Measurements from ENCODE around the gene PAX9. TPM values are rescaled to one million over a fixed set of nuclear protein-coding genes. Genes with fewer than 3 reads are reported as not detected.

The PAX9 gene
- total and polyA plus RNA-seq, 2 of the 13 experiments (the other 11 are each of a cell fraction or from before 2014, with no cell fraction given), result 0.03 TPM; not detected in 1

GRCh38 chr14:36718216-36718615 lies 56.6 kb downstream of the PAX9 start (continued):
- TF ChIP-seq MEF2D (CRISPR knock-in tag; IDR thresholded peaks at IDR 0.05), result no peak
- TF ChIP-seq TCF7 (IDR thresholded peaks at IDR 0.05; ENCODE audit: low read depth), result 0 out of 2 replicates have a peak, but pooled peaks have one; percentile 20
- no peak for TF ChIP-seq FIP1L1 (IDR thresholded peaks at IDR 0.05; ENCODE audit: borderline replicate concordance, insufficient read depth, low read depth, low read length)
- TF ChIP-seq TIGD3 (CRISPR knock-in tag; IDR thresholded peaks at IDR 0.05; ENCODE audit: borderline replicate concordance), result no peak
- peak; percentile 78 for TF ChIP-seq FOXA3 (CRISPR knock-in tag; IDR thresholded peaks at IDR 0.05)
- TF ChIP-seq ZFP36L1 (CRISPR knock-in tag; IDR thresholded peaks at IDR 0.05), result 0 out of 2 replicates have a peak, but pooled peaks have one; percentile 29
- TF ChIP-seq, protein P1, sequence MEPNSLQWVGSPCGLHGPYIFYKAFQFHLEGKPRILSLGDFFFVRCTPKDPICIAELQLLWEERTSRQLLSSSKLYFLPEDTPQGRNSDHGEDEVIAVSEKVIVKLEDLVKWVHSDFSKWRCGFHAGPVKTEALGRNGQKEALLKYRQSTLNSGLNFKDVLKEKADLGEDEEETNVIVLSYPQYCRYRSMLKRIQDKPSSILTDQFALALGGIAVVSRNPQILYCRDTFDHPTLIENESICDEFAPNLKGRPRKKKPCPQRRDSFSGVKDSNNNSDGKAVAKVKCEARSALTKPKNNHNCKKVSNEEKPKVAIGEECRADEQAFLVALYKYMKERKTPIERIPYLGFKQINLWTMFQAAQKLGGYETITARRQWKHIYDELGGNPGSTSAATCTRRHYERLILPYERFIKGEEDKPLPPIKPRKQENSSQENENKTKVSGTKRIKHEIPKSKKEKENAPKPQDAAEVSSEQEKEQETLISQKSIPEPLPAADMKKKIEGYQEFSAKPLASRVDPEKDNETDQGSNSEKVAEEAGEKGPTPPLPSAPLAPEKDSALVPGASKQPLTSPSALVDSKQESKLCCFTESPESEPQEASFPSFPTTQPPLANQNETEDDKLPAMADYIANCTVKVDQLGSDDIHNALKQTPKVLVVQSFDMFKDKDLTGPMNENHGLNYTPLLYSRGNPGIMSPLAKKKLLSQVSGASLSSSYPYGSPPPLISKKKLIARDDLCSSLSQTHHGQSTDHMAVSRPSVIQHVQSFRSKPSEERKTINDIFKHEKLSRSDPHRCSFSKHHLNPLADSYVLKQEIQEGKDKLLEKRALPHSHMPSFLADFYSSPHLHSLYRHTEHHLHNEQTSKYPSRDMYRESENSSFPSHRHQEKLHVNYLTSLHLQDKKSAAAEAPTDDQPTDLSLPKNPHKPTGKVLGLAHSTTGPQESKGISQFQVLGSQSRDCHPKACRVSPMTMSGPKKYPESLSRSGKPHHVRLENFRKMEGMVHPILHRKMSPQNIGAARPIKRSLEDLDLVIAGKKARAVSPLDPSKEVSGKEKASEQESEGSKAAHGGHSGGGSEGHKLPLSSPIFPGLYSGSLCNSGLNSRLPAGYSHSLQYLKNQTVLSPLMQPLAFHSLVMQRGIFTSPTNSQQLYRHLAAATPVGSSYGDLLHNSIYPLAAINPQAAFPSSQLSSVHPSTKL (CRISPR knock-in tag; IDR thresholded peaks at IDR 0.05), result peak; percentile 86
- 0 out of 2 replicates have a peak, but pooled peaks have one; percentile 42 for TF ChIP-seq RCOR2 (CRISPR knock-in tag; IDR thresholded peaks at IDR 0.05)
- no peak for TF ChIP-seq THAP11 (CRISPR knock-in tag; IDR thresholded peaks at IDR 0.05)
- TF ChIP-seq ZNF775 (CRISPR knock-in tag; IDR thresholded peaks at IDR 0.05; ENCODE audit: borderline replicate concordance), result peak; percentile 97
- peak; percentile 67 for TF ChIP-seq TEAD3 (CRISPR knock-in tag; optimal IDR thresholded peaks at IDR 0.05; ENCODE audit: borderline replicate concordance)
- no peak for TF ChIP-seq ZNF567 (CRISPR knock-in tag; IDR thresholded peaks at IDR 0.05; ENCODE audit: borderline replicate concordance)
- TF ChIP-seq SP4 (CRISPR knock-in tag; IDR thresholded peaks at IDR 0.05), result no peak
- TF ChIP-seq FOXO1 (CRISPR knock-in tag; IDR thresholded peaks at IDR 0.05), result peak; percentile 49; the same call in 1 of the 2 replicates
- TF ChIP-seq SOX13 (IDR thresholded peaks at IDR 0.05), result no peak
- TF ChIP-seq SOX13 (CRISPR knock-in tag; conservative IDR thresholded peaks at IDR 0.05 in 1 of 2, IDR thresholded peaks at IDR 0.05 in 1 of 2), result peak in 1 of 2 experiments; percentile 37; a peak in 1 of 4 replicates
- no peak for TF ChIP-seq ZBTB42 (CRISPR knock-in tag; IDR thresholded peaks at IDR 0.05)
- TF ChIP-seq FOXP1 (IDR thresholded peaks at IDR 0.05), result no peak
- TF ChIP-seq FOXP1 (CRISPR knock-in tag; IDR thresholded peaks at IDR 0.05), result peak; percentile 61; the same call in 1 of the 2 replicates
- TF ChIP-seq, protein P2, sequence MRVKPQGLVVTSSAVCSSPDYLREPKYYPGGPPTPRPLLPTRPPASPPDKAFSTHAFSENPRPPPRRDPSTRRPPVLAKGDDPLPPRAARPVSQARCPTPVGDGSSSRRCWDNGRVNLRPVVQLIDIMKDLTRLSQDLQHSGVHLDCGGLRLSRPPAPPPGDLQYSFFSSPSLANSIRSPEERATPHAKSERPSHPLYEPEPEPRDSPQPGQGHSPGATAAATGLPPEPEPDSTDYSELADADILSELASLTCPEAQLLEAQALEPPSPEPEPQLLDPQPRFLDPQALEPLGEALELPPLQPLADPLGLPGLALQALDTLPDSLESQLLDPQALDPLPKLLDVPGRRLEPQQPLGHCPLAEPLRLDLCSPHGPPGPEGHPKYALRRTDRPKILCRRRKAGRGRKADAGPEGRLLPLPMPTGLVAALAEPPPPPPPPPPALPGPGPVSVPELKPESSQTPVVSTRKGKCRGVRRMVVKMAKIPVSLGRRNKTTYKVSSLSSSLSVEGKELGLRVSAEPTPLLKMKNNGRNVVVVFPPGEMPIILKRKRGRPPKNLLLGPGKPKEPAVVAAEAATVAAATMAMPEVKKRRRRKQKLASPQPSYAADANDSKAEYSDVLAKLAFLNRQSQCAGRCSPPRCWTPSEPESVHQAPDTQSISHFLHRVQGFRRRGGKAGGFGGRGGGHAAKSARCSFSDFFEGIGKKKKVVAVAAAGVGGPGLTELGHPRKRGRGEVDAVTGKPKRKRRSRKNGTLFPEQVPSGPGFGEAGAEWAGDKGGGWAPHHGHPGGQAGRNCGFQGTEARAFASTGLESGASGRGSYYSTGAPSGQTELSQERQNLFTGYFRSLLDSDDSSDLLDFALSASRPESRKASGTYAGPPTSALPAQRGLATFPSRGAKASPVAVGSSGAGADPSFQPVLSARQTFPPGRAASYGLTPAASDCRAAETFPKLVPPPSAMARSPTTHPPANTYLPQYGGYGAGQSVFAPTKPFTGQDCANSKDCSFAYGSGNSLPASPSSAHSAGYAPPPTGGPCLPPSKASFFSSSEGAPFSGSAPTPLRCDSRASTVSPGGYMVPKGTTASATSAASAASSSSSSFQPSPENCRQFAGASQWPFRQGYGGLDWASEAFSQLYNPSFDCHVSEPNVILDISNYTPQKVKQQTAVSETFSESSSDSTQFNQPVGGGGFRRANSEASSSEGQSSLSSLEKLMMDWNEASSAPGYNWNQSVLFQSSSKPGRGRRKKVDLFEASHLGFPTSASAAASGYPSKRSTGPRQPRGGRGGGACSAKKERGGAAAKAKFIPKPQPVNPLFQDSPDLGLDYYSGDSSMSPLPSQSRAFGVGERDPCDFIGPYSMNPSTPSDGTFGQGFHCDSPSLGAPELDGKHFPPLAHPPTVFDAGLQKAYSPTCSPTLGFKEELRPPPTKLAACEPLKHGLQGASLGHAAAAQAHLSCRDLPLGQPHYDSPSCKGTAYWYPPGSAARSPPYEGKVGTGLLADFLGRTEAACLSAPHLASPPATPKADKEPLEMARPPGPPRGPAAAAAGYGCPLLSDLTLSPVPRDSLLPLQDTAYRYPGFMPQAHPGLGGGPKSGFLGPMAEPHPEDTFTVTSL (CRISPR knock-in tag; IDR thresholded peaks at IDR 0.05; ENCODE audit: borderline replicate concordance), result peak; percentile 54; the same call in 1 of the 2 replicates
- TF ChIP-seq MYC (CRISPR knock-in tag; IDR thresholded peaks at IDR 0.05; ENCODE audit: borderline replicate concordance), result no peak
- TF ChIP-seq KMT2B (CRISPR knock-in tag; IDR thresholded peaks at IDR 0.05), result no peak

Data from HepG2 (cell line).